BE2C (cell line): Measurements from ENCODE around the gene CRTC1.

Experiments used
- DNase-seq: peaks from one replicate; pipeline ENCODE4 v3.0.0-alpha.2; 2020
- H3K27me3 ChIP-seq: fragments of 250-450 bp; sonication (Bioruptor Pico); 2 replicates; pipeline ENCODE4 v1.5.1; 2020; ENCODE audit warnings: mild to moderate bottlenecking
- H3K36me3 ChIP-seq: fragments of 250-450 bp; sonication (Bioruptor Pico); 2 replicates; pipeline ENCODE4 v1.5.1; 2020; ENCODE audit warnings: mild to moderate bottlenecking
- H3K4me1 ChIP-seq: fragments of 250-450 bp; sonication (Bioruptor Pico); 2 replicates; pipeline ENCODE4 v1.5.1; 2020
- H3K4me3 ChIP-seq: 2 replicates; pipeline ENCODE4 v1.5.1; 2011; ENCODE audit warnings: low read depth, low read length
- H3K9me3 ChIP-seq: fragments of 250-450 bp; sonication (Bioruptor Pico); 2 replicates; pipeline ENCODE4 v1.5.1; 2020
- CTCF ChIP-seq: IDR thresholded peaks from 2 replicates; pipeline ENCODE4 v1.5.1; 2012; ENCODE audit warnings: mild to moderate bottlenecking, low read depth, low read length

The CRTC1 gene

GRCh38 chr19:18735752-18736151 lies 52.3 kb downstream of the CRTC1 start:
- Histone ChIP-seq H3K4me1 (peaks cover 50% of the 10 kb centered on the region), H3K36me3 (no peaks in the 10 kb centered on the region), H3K4me3 (no peak overlapping the region), H3K27me3 (no peaks in the 10 kb centered on the region), H3K9me3 (no peaks in the 10 kb centered on the region)
- no peak for DNase-seq
- no peak for TF ChIP-seq CTCF

GRCh38 chr19:18736415-18737336 lies 53.2 kb downstream of the CRTC1 start:
- peaks cover 50% of the 10 kb centered on the region for H3K4me1 ChIP-seq
- peak; percentile 84 for DNase-seq
- H3K4me3 ChIP-seq, result no peak overlapping the region
- no peaks in the 10 kb centered on the region for H3K27me3 ChIP-seq
- no peaks in the 10 kb centered on the region for H3K36me3 ChIP-seq
- TF ChIP-seq CTCF, result no peak
- no peaks in the 10 kb centered on the region for H3K9me3 ChIP-seq

- Histone ChIP-seq H3K9me3 (no peaks in the 10 kb centered on the region), H3K36me3 (no peaks in the 10 kb centered on the region), H3K4me3 (no peak overlapping the region), H3K27me3 (no peaks in the 10 kb centered on the region), H3K4me1 (peaks cover 51% of the 10 kb centered on the region)
- no peak for TF ChIP-seq CTCF
- DNase-seq, result no peak
Measured at GRCh38 chr19:18737337-18737953, 54.0 kb downstream of the CRTC1 start.

GRCh38 chr19:18737954-18738351 lies 54.5 kb downstream of the CRTC1 start:
- Histone ChIP-seq H3K4me3 (no peak overlapping the region), H3K36me3 (no peaks in the 10 kb centered on the region), H3K4me1 (peaks cover 56% of the 10 kb centered on the region), H3K9me3 (no peaks in the 10 kb centered on the region), H3K27me3 (no peaks in the 10 kb centered on the region)
- no peak for TF ChIP-seq CTCF
- DNase-seq, result no peak

- H3K9me3 ChIP-seq, result no peaks in the 10 kb centered on the region
- H3K4me1 ChIP-seq, result peaks cover 62% of the 10 kb centered on the region
- no peak for DNase-seq
- H3K27me3 ChIP-seq, result no peaks in the 10 kb centered on the region
- no peaks in the 10 kb centered on the region for H3K36me3 ChIP-seq
- H3K4me3 ChIP-seq, result no peak overlapping the region
- TF ChIP-seq CTCF, result no peak
Measured at GRCh38 chr19:18738961-18739690, 55.6 kb downstream of the CRTC1 start.
